Sigmoid colon (tissue), 7 donors: ENCODE results near the gene MFRP. TPM values are rescaled to one million over a fixed set of nuclear protein-coding genes. Genes with fewer than 3 reads are reported as not detected.

Experiments used
- DNase-seq: peaks from one replicate; pipeline ENCODE4 v3.0.0-alpha.2; 2019
- H3K27ac ChIP-seq, 4 donors: fragments of 200-600 bp; sonication (generic); one replicate each; pipeline ENCODE4 v1.5.1; 2016 to 2019; ENCODE audit warnings: mild to moderate bottlenecking in 1 of 4
- H3K27me3 ChIP-seq, 3 donors: fragments of 200-600 bp; sonication (generic); one replicate each; pipeline ENCODE4 v1.5.1; 2019; ENCODE audit warnings: mild to moderate bottlenecking in 1 of 3
- H3K36me3 ChIP-seq, 4 donors: fragments of 200-600 bp; sonication (generic); one replicate each; pipeline ENCODE4 v1.5.1; 2016 to 2019
- H3K4me1 ChIP-seq, 4 donors: fragments of 200-600 bp; sonication (generic); one replicate each; pipeline ENCODE4 v1.5.1; 2017 to 2019
- H3K4me3 ChIP-seq, 4 donors: fragments of 200-600 bp; sonication (generic); one replicate each; pipeline ENCODE4 v1.5.1; 2017 to 2019; ENCODE audit warnings: mild to moderate bottlenecking in 2 of 4, moderate library complexity in 1 of 4
- H3K9me3 ChIP-seq, 4 donors: fragments of 200-600 bp in 3 of 4; sonication (generic) in 3 of 4; one replicate each; pipeline versions ENCODE4 v1.5.1 to v1.6.1; 2013 to 2019
- CTCF ChIP-seq, 4 experiments: fragments of 450-650 bp in 3 of 4; fragments of 200-600 bp in 1 of 4; IDR thresholded peaks; one replicate each; pipeline ENCODE4 v1.5.1; 2016 to 2019; ENCODE audit warnings: antibody characterized with exemption in 4 of 4, mild to moderate bottlenecking in 3 of 4, moderate library complexity in 2 of 4
- EP300 ChIP-seq, 4 donors: sonication (generic); formaldehyde crosslinking; IDR thresholded peaks; one replicate each; pipeline ENCODE4 v1.6.1; 2017; ENCODE audit warnings: antibody characterized with exemption in 4 of 4
- POLR2A ChIP-seq, 2 donors: fragments of 450-650 bp; IDR thresholded peaks; one replicate each; pipeline ENCODE4 v1.6.1; 2016; ENCODE audit warnings: antibody characterized with exemption in 2 of 2, mild to moderate bottlenecking in 2 of 2, moderate library complexity in 2 of 2
- POLR2AphosphoS5 ChIP-seq, 4 donors: sonication (generic); formaldehyde crosslinking; IDR thresholded peaks; one replicate each; pipeline ENCODE4 v1.6.1; 2017; ENCODE audit warnings: antibody characterized with exemption in 4 of 4
- WGBS, 2 donors: extraction: QIAGEN DNeasy Blood & Tissue Kit; methylation state at CpG; one replicate each; pipeline ENCODE4 v1.1.7; 2013; 5-methylcytosine and 5-hydroxymethylcytosine counted together
- intact Hi-C: fragments of 100-400 bp; cut with DNase I; formaldehyde crosslinking; loops from one replicate; pipeline ENCODE4 v1.15.1; 2023
- polyA plus RNA-seq, 3 donors: library from polyadenylated mRNA; stranded (reverse); fragments of 200-250 nt; gene quantifications; one replicate each; pipeline ENCODE4 v1.2.3, GENCODE V29; 2013
- total RNA-seq, 4 donors: library from RNA; depleted of rRNA; stranded (reverse); fragments of >200 nt; gene quantifications; one replicate each; pipeline ENCODE4 v1.1.0, GENCODE V29; 2016
- donor health status: healthy with polysubstance abuse.
- donor health status: Bipolar disorder and iron deficiency.
- donor health status: healthy.

Gene MFRP
- total RNA-seq (under 1 TPM in 1 of 4 donors, not detected in 3; 0.14 TPM), polyA plus RNA-seq (not detected)

- peaks cover 0 to 6% (median 0%) of the 10 kb centered on the region in 4 donors for H3K4me1 ChIP-seq
- no peak within 1 kb of the TSS for H3K4me3 ChIP-seq
- TF ChIP-seq POLR2AphosphoS5 (IDR thresholded peaks at IDR 0.05) (no peak), EP300 (IDR thresholded peaks at IDR 0.05) (no peak), CTCF (IDR thresholded peaks at IDR 0.05) (no peak), POLR2A (IDR thresholded peaks at IDR 0.05) (no peak)
- H3K27ac ChIP-seq: peak within 1 kb of the TSS in 1 of 4 donors; percentile 28
- intact Hi-C loops: no loop called here
- WGBS, 2 donors: 63 to 82% methylated on average over 6 of the region's 6 CpGs
- no peak for DNase-seq
- peaks cover 0 to under 1% (median 0%) of the 10 kb centered on the region in 3 donors for H3K27me3 ChIP-seq
- H3K36me3 ChIP-seq: no peaks in the 10 kb centered on the region
- H3K9me3 ChIP-seq: no peaks in the 10 kb centered on the region
Measured at GRCh38 chr11:119346605-119347004, at the start of gene MFRP. MFRP (minus strand) TSS chr11:119346705; CDS start chr11:119346513, 192 bp downstream.

- no peak for DNase-seq
- Histone ChIP-seq H3K4me1 (no peaks in the 10 kb centered on the region), H3K4me3 (no peak overlapping the region), H3K36me3 (no peaks in the 10 kb centered on the region), H3K27ac (no peak overlapping the region), H3K27me3 (no peaks in the 10 kb centered on the region), H3K9me3 (no peaks in the 10 kb centered on the region)
- intact Hi-C loops: no loop called here
- WGBS, 2 donors: 92 to 93% methylated on average over 7 of the region's 7 CpGs
- TF ChIP-seq POLR2A (IDR thresholded peaks at IDR 0.05) (no peak), POLR2AphosphoS5 (IDR thresholded peaks at IDR 0.05) (no peak), EP300 (IDR thresholded peaks at IDR 0.05) (no peak), CTCF (IDR thresholded peaks at IDR 0.05) (no peak)
Measured at GRCh38 chr11:119391275-119391674, 44.8 kb upstream of the MFRP start.

GRCh38 chr11:119389611-119390254, 43.2 kb upstream of the MFRP start:
- no peak overlapping the region for H3K27ac ChIP-seq
- 69 to 77% methylated on average over 5 of the region's 5 CpGs for WGBS, 2 donors
- intact Hi-C loops: no loop called here

GRCh38 chr11:119388103-119388502, 41.6 kb upstream of the MFRP start:
- WGBS, 2 donors: 86 to 91% methylated on average over 7 of the region's 7 CpGs
- intact Hi-C loops: no loop called here
- Histone ChIP-seq H3K27ac (no peak overlapping the region), H3K27me3 (no peaks in the 10 kb centered on the region), H3K4me3 (no peak overlapping the region), H3K36me3 (no peaks in the 10 kb centered on the region), H3K9me3 (no peaks in the 10 kb centered on the region), H3K4me1 (no peaks in the 10 kb centered on the region)
- DNase-seq: no peak
- TF ChIP-seq POLR2AphosphoS5 (IDR thresholded peaks at IDR 0.05) (no peak), CTCF (IDR thresholded peaks at IDR 0.05) (no peak), POLR2A (IDR thresholded peaks at IDR 0.05) (no peak), EP300 (IDR thresholded peaks at IDR 0.05) (no peak)

More at GRCh38 chr11:119389611-119390254, 43.2 kb upstream of the MFRP start:
- DNase-seq: no peak
- Histone ChIP-seq H3K36me3 (no peaks in the 10 kb centered on the region), H3K4me3 (no peak overlapping the region), H3K27me3 (no peaks in the 10 kb centered on the region), H3K9me3 (no peaks in the 10 kb centered on the region), H3K4me1 (no peaks in the 10 kb centered on the region)
- TF ChIP-seq POLR2A (IDR thresholded peaks at IDR 0.05) (no peak), POLR2AphosphoS5 (IDR thresholded peaks at IDR 0.05) (no peak), EP300 (IDR thresholded peaks at IDR 0.05) (no peak), CTCF (IDR thresholded peaks at IDR 0.05) (no peak)
